ENCODE measurements around the gene SELENOK.

GRCh38 chr3:53860196-53860595 is 31.5 kb downstream of the SELENOK start:
- TF ChIP-seq POLR2A (IDR thresholded peaks at IDR 0.05; ENCODE audit: low read length): no peak
- TF ChIP-seq GATA1 (IDR thresholded peaks at IDR 0.05; ENCODE audit: low read depth, low read length): no peak

Measured in erythroblast (primary cell).